ENCODE data around the gene TMEM209. TPM values are rescaled to one million over a fixed set of nuclear protein-coding genes. Genes with fewer than 3 reads are reported as not detected.

Gene TMEM209
- total RNA-seq, 1 donor from 2014 or later, result 38.9 TPM

- Mint-ChIP-seq H3K4me1 (peaks cover 6% of the 10 kb centered on the region), H3K9me3 (peaks cover 14% of the 10 kb centered on the region), H3K27me3 (ENCODE audit: insufficient read depth, low read depth) (peaks cover 5% of the 10 kb centered on the region), H3K4me3 (no peak overlapping the region), H3K36me3 (peaks cover 20% of the 10 kb centered on the region), H3K27ac (peak overlapping the region; percentile 57)
- TF ChIP-seq EZH2phosphoT487 (IDR thresholded peaks at IDR 0.05) (no peak), EZH2 (IDR thresholded peaks at IDR 0.05) (no peak)
- TF ChIP-seq, protein P1, sequence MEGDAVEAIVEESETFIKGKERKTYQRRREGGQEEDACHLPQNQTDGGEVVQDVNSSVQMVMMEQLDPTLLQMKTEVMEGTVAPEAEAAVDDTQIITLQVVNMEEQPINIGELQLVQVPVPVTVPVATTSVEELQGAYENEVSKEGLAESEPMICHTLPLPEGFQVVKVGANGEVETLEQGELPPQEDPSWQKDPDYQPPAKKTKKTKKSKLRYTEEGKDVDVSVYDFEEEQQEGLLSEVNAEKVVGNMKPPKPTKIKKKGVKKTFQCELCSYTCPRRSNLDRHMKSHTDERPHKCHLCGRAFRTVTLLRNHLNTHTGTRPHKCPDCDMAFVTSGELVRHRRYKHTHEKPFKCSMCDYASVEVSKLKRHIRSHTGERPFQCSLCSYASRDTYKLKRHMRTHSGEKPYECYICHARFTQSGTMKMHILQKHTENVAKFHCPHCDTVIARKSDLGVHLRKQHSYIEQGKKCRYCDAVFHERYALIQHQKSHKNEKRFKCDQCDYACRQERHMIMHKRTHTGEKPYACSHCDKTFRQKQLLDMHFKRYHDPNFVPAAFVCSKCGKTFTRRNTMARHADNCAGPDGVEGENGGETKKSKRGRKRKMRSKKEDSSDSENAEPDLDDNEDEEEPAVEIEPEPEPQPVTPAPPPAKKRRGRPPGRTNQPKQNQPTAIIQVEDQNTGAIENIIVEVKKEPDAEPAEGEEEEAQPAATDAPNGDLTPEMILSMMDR (IDR thresholded peaks at IDR 0.05), result no peak
- H4K20me1 ChIP-seq (ENCODE audit: low read depth), result no peaks in the 10 kb centered on the region
- H3K27ac ChIP-seq, result no peak overlapping the region
- no peaks in the 10 kb centered on the region for H3F3A ChIP-seq (ENCODE audit: low read depth)
- H3K4me3 ChIP-seq, result no peak overlapping the region
- no peak overlapping the region for H3K4me2 ChIP-seq
- no peaks in the 10 kb centered on the region for H3K4me1 ChIP-seq
- no peak overlapping the region for H2AFZ ChIP-seq (replicated peaks)
- no peaks in the 10 kb centered on the region for H3K27me3 ChIP-seq
- no peaks in the 10 kb centered on the region for H3K79me2 ChIP-seq (ENCODE audit: low read depth)
- no peaks in the 10 kb centered on the region for H3K9me3 ChIP-seq (ENCODE audit: low read depth)
- no peaks in the 10 kb centered on the region for H3K36me3 ChIP-seq
- no peak overlapping the region for H3K9ac ChIP-seq
- no peak for DNase-seq (ENCODE audit: low spot score)
These were observed 51.8 kb downstream of the TMEM209 start for GRCh38 chr7:130153211-130153908.

- no peaks in the 10 kb centered on the region for H3K79me2 ChIP-seq (ENCODE audit: low read depth)
- no peak overlapping the region for H3K4me3 Mint-ChIP-seq
- no peak overlapping the region for H3K9ac ChIP-seq
- no peak overlapping the region for H3K4me3 ChIP-seq
- H2AFZ ChIP-seq (replicated peaks), result no peak overlapping the region
- H3K27ac Mint-ChIP-seq, result no peak overlapping the region
- H3F3A ChIP-seq (ENCODE audit: low read depth), result no peaks in the 10 kb centered on the region
- H3K9me3 ChIP-seq (ENCODE audit: low read depth), result no peaks in the 10 kb centered on the region
- no peaks in the 10 kb centered on the region for H3K27me3 ChIP-seq
- peaks cover 13% of the 10 kb centered on the region for H3K36me3 Mint-ChIP-seq
- H3K36me3 ChIP-seq, result no peaks in the 10 kb centered on the region
- H3K4me2 ChIP-seq, result no peak overlapping the region
- TF ChIP-seq, protein P1 (IDR thresholded peaks at IDR 0.05), result no peak
- no peak for TF ChIP-seq EZH2phosphoT487 (IDR thresholded peaks at IDR 0.05)
- no peak for DNase-seq (ENCODE audit: low spot score)
- H4K20me1 ChIP-seq (ENCODE audit: low read depth), result no peaks in the 10 kb centered on the region
- H3K4me1 ChIP-seq, result no peaks in the 10 kb centered on the region
- no peak overlapping the region for H3K27ac ChIP-seq
- peaks cover 5% of the 10 kb centered on the region for H3K27me3 Mint-ChIP-seq (ENCODE audit: insufficient read depth, low read depth)
- peaks cover 11% of the 10 kb centered on the region for H3K9me3 Mint-ChIP-seq
- H3K4me1 Mint-ChIP-seq, result peaks cover 6% of the 10 kb centered on the region
These were observed 52.6 kb downstream of the TMEM209 start for GRCh38 chr7:130152493-130153210.

GRCh38 chr7:130151591-130152492 lies 53.4 kb downstream of the TMEM209 start:
- peaks cover 6% of the 10 kb centered on the region for H3K4me1 Mint-ChIP-seq
- TF ChIP-seq EZH2phosphoT487 (IDR thresholded peaks at IDR 0.05) (no peak), EZH2 (IDR thresholded peaks at IDR 0.05) (no peak)
- TF ChIP-seq, protein P1 (IDR thresholded peaks at IDR 0.05), result no peak

More at GRCh38 chr7:130151591-130152492, 53.4 kb downstream of the TMEM209 start:
- no peaks in the 10 kb centered on the region for H3F3A ChIP-seq (ENCODE audit: low read depth)
- H3K27me3 ChIP-seq, result no peaks in the 10 kb centered on the region
- H3K4me1 ChIP-seq, result no peaks in the 10 kb centered on the region
- no peak overlapping the region for H3K4me3 Mint-ChIP-seq
- peaks cover 6% of the 10 kb centered on the region for H3K36me3 Mint-ChIP-seq
- H3K9me3 Mint-ChIP-seq, result peaks cover 6% of the 10 kb centered on the region
- H3K4me2 ChIP-seq, result no peak overlapping the region
- H3K27me3 Mint-ChIP-seq (ENCODE audit: insufficient read depth, low read depth), result peaks cover 5% of the 10 kb centered on the region
- no peak overlapping the region for H2AFZ ChIP-seq (replicated peaks)
- H3K79me2 ChIP-seq (ENCODE audit: low read depth), result no peaks in the 10 kb centered on the region
- H3K9me3 ChIP-seq (ENCODE audit: low read depth), result no peaks in the 10 kb centered on the region
- no peak overlapping the region for H3K9ac ChIP-seq
- no peak overlapping the region for H3K4me3 ChIP-seq
- DNase-seq (ENCODE audit: low spot score), result no peak
- H3K36me3 ChIP-seq, result no peaks in the 10 kb centered on the region
- H4K20me1 ChIP-seq (ENCODE audit: low read depth), result no peaks in the 10 kb centered on the region
- no peak overlapping the region for H3K27ac ChIP-seq
- no peak overlapping the region for H3K27ac Mint-ChIP-seq
